ENCODE measurements around the gene RUNX1.

Gene RUNX1

GRCh38 chr21:34946385-34946840 is 102.7 kb downstream of the RUNX1 start:
- no peak for DNase-seq (ENCODE audit: low read depth)

DNA sequence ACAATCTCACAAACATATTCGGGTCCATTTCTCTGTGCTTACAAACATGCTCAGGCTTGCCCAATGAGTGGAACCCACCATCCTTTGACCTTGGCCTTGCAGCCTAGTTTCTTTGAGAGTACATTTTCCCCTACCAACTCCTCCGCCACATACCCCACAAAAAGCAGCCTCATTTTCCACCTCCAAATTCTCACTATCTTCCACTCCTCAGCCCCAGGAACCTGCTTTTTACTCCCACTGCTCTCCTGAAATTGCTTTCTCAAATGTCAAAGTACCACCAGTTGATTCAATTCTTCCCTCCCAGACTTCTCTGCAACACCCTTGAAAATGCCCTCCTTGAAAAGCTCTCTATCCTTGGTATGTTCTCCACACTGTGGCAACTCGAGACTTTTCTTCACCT is 103.8 kb downstream of the RUNX1 start:
- no peak for DNase-seq (ENCODE audit: low read depth)

DNA sequence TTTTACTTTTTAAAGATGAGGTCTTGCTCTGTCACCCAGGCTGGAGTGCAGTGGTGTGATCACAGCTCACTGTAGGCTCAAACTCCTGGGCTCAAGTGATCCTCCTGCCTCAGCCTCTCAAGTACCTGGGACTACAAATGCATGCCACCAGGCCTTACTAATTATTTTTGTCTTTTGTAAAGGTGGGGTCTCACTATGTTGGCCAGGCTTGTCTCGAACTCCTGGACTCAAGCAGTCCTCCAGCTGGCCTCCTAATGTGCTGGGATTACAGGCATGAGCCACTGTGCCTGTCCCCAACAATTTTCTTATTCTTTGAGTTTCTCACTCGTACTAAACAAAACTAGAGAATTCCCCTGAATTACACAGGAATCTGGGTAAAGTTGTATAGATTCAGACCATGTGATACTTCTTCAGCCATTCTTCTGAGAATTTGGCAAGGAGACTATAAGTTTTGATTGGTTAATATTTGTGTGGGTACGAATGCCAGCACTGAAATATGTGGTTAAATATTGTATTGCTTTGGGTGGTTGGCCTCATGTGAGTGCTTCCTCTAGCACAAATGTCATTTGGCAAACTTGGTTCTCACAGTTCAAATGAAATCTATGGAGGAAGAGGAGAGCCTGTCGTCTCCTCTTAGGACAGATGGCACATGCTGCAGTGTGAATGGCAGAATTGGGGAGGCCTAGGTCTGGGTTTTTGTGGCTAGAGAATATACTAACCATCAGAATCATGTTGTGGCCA is 104.9 kb downstream of the RUNX1 start:
- no peak for DNase-seq (ENCODE audit: low read depth)

DNA sequence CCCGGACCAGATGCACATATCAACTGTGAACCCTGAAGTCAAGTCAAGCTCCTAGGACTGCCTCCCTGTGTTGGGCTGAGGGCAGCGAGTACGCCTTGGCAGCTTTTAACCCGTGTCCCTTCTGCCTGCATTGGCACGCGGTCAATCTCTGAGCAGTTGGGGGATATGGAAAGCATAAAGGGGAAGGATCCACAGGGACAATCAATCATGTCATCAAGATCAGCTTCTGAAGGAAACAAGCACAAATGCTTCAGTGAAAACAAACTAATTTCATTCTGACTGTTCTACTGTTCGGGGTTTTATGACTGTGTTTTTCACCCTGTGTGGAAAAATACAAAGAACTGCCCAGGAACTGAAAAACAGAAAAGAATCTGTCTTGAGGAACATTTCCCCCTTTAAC is 106.2 kb downstream of the RUNX1 start:
- no peak for DNase-seq (ENCODE audit: low read depth)

DNA sequence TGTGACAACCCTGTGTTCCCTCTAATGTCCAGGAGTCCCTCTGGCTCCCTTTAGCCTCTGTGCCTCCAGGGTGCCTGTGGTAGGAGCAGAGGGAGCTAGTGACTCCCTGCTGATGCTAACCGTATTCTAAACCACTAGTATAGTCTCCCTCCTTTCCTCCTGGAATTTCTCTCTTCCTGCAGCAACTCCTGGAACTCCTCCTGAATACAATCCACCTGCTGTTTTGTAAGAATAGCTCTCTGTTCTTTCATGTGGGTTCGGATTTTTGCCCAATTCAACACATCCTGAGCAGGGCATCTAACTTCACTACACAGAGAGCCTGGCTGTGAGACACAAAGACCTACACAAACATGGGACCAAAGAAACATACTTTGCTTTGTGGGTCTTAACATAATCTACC is 107.9 kb downstream of the RUNX1 start:
- no peak for DNase-seq (ENCODE audit: low read depth)

DNA sequence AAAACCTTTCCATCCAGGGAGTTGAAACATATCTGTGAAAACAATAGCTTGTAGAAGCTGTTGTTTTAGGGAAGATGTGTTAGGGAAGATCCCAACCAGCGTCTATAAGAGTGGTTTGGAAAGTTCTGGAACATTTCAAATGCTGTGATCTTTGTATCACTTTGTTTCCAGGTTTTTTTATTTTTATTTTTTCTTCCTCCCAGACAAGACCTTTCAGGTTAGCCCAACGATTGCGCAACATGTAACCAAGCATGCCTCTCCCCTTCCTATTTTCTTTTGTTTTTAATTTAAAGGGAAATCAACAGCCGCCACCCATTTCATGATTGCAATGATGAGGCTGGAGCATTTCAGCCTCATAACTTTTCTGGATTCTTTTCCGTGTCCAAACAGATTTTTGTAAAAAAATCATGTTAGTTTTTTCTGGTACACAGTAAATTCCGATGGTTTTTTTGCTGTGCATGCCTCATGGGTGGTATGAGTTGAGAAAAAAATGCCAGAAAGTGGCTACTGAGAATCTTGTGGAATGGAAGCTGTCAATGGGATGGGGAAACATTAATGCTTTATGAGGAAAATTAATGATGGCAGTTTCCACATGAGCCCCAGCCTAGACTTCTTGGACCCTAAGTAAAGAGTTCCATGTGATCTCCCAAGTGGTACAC is 109.3 kb downstream of the RUNX1 start:
- DNase-seq (ENCODE audit: low read depth) = no peak

- no peak for DNase-seq (ENCODE audit: low read depth)
These were observed 110.9 kb downstream of the RUNX1 start for GRCh38 chr21:34938089-34938764.

GRCh38 chr21:34936883-34937563 is 112.1 kb downstream of the RUNX1 start:
- no peak for DNase-seq (ENCODE audit: low read depth)

DNA sequence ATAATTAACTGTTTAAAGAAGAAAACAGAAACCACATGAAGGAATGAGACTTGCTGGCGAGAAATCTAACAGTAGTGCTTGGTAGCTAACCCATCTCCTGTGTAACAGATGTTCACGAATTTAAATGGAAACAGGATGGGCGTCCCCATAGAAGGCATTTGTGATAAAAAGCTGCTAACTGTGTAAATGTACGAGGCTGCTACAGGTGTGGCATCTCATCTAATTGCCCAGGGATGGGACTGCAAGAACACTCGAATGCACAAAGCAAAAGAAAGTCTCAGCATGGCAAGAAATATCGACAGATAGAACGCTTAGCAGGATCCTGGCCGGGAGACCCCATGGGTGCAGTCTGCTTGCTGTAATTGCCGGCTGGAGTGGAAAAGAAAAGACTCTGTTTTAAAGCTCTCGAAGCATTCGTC is 112.7 kb downstream of the RUNX1 start:
- no peak for DNase-seq (ENCODE audit: low read depth)

DNA sequence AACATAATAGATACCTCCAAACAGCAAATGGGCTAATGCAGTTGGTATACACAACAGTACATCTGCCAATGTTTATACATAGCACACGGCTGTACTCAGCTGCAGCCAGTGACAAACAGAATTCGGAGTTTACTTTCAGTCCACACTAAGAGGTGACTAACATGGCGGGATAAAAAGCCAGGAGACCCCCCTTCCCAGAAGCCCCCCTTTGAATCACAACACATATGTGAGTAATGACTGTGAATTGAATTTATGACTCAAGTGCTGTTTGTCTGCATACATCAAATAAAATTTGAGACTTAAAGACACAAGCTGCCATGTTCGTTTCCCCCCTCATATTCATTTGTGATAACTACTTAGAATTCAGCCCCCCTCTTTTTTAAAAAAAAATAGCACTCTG is 113.2 kb downstream of the RUNX1 start:
- no peak for DNase-seq (ENCODE audit: low read depth)

DNA sequence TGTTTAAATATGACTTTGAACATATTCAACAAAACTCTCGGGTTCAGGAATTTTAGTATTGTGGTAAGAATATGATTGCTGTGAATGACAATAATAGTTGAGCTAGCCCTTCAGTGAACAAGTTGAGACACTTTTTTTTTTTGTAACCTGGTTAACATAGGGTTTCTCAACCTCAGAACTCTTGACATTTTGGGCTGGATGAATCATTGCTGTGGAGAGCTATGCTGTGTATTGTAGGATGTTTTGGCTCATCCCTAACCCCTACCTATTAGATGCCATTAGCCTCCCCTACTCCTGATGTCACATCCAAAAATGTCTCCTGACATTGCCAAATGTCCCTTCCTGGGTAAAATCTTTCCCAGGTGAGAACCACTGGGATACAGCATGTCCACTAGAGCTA is 113.7 kb downstream of the RUNX1 start:
- no peak for DNase-seq (ENCODE audit: low read depth)

DNA sequence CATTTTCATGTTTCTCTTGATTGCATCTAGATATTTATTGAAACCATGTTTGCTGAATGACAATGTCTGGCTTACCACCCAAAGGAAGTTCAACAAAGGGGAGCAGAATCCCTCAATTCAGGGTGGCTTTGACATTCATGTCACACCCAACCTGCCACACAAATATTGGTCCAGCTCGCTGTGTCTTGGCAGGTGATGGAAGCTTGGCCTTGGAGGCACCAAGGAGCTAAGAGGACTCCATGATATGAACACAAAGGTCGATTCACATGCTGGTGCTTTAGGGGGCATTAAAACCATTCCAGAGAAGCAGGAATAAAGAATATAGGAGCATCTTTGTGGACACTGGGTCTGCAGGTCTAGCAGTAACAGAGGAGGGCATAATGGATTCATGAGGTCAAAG is 114.8 kb downstream of the RUNX1 start:
- no peak for DNase-seq (ENCODE audit: low read depth)

DNA sequence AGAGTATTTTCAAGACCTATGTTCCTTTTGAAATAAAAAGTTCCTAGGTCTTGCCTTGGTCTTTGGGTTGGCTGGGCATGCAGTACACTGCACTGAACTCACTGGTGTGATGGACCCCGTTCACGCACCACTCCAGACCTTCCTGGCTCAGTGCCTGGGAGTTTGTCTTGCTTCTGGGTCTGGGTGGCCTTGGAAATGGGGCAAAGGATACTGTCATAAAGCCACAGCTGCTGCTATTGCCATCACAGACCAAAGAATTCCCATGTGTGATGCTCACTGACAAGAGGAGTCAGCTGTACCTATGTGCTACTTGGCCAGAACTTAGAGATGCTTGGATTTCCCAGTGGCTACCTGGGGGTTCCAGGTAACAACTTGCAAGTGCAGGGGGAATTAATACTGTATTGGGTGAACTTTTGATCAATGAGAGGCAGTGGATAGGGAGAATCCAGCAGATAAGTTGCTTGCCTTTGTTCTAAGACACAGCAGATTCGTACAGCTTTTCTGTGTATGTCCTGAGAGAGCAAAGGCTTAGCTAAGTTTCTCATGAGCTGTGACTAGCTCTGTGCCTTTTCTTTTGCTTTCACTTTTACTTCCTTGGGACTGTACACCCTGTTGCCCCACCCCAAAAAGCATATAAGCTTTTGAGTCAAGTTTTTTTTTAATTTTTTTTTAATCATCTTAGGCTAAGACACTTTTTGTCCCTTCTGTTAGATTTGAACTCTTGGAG is 115.3 kb downstream of the RUNX1 start:
- no peak for DNase-seq (ENCODE audit: low read depth)

DNA sequence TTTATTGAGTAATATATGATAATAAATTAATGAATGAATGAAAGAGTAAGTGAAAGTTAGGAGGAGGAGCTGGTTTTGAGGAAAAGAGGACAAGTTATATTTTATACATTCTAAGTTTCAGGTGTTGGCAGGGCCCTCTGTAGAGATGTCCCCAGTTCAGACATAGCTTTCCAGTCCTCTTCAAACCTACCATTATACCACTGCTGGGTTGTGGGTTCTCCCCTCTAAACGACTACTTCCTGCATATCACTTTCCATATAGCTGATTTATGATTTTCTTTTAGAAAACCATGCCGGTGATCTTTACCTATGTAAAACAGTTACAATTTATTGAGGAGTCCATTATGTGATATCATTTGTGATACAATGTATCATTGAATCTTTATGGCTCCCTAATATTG is 116.9 kb downstream of the RUNX1 start:
- DNase-seq (ENCODE audit: low read depth) = no peak

- no peak for DNase-seq (ENCODE audit: low read depth)
These were observed 118.1 kb downstream of the RUNX1 start for GRCh38 chr21:34930971-34931370.

- DNase-seq (ENCODE audit: low read depth) = no peak
These were observed 120.5 kb downstream of the RUNX1 start for GRCh38 chr21:34928637-34929036.

GRCh38 chr21:34927992-34928391 is 121.1 kb downstream of the RUNX1 start:
- DNase-seq (ENCODE audit: low read depth) = no peak

GRCh38 chr21:34926803-34927467 is 122.2 kb downstream of the RUNX1 start:
- no peak for DNase-seq (ENCODE audit: low read depth)

- no peak for DNase-seq (ENCODE audit: low read depth)
These were observed 123.5 kb downstream of the RUNX1 start for GRCh38 chr21:34925597-34925996.

DNA sequence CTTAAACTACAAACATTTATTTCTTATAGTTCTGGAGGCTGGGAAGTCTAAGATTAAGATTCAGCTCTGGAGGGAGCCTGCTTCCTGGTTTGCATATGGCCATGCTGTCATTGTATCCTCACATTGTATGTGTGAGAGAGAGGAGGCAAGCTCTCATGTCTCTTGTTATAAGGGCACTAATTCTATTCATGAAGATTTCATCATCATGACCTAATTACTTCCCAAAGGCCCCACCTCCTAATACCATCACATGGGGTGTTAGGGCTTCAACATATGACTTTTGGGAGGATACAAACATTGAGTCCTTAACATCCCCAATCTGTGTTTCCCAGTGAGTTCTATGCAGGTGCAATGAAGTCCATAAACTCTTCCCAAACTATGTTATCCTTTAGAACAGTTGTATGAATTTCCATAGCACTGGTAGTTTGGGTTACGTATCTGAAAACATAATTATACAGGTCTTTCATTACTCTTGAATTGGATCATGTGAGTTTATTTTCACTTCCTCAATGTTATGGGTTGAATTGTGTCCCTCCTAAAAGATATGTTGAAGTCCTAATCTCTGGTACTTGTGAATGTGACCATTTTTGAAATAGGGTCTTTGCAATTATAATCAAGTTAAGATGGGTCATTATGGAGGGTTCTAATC is 124.2 kb downstream of the RUNX1 start:
- DNase-seq (ENCODE audit: low read depth) = no peak

DNA sequence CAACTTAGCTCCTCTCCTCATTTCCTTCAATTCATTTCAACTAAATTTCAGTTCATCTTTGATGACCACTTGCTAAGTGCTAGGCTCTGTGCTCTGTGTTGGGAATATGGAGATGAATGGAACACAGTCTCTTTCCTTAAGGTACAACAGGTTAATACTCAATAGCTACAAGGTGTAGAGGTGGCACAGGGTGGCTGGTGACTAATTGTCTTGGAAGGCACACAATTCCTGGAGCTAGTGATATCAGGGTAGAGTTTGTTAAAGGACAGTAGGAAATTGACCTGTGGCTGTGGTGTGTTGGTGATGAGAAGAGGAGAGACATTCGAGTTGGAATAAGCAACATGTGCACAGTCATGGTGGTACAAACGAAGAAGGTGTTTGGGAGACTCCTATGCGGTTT is 124.9 kb downstream of the RUNX1 start:
- DNase-seq (ENCODE audit: low read depth) = no peak
